ENCODE results near the gene CACNA1B. TPM values are rescaled to one million over a fixed set of nuclear protein-coding genes. Genes with fewer than 3 reads are reported as not detected.

CACNA1B gene
- total RNA-seq, 4 donors from 2014 or later = 0.08 TPM; not detected in 2

DNA sequence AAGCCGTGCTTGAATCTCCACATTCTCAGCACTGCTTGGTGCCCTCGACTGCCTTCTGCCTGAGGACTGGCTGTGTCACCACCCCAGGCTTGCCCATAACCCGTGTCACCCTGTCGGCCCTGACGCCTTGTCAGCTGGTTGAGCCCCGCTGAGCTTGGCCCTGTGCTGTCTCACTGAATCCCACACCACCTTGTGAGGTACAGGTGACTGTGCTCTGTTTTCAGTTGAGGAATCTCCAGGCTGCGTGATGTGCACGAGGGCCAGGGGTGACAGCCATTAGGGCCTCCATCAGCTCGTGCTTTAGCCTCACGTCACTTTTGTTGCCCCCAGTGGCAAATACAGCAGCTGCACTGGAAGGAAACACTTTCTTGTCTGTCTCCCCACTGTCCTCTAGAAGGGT lies 90.7 kb downstream of the CACNA1B start:
- peak in 1 of 2 donors; percentile 78 for DNase-seq (ENCODE audit: low spot score in 2 of 2)
- H3K27ac ChIP-seq = no peak overlapping the region

DNA sequence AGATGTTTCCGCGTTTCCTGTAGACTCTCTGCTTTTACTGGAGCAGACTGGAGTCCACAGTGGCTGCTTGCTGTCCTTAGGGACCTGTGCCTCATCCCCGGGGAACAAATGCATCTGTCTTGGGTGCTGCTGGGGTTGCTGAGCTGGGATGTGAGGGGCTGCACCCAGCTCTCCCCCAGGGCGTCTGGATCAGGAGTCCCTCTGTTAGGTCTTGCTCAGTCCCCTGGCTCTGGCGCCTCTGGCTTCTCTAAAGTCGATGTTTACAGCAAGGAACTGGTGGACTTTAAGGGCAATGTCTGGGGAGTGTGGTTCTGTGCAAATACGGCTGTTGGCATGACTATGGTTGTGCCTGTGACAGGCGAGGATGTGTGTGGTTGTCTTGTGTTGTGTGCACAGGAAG lies 91.4 kb downstream of the CACNA1B start:
- H3K4me3 ChIP-seq = no peak overlapping the region
- TF ChIP-seq POLR2A (IDR thresholded peaks at IDR 0.05) (no peak), EP300 (IDR thresholded peaks at IDR 0.05) (no peak), POLR2AphosphoS5 (IDR thresholded peaks at IDR 0.05) (no peak)
- TF ChIP-seq, protein P1, sequence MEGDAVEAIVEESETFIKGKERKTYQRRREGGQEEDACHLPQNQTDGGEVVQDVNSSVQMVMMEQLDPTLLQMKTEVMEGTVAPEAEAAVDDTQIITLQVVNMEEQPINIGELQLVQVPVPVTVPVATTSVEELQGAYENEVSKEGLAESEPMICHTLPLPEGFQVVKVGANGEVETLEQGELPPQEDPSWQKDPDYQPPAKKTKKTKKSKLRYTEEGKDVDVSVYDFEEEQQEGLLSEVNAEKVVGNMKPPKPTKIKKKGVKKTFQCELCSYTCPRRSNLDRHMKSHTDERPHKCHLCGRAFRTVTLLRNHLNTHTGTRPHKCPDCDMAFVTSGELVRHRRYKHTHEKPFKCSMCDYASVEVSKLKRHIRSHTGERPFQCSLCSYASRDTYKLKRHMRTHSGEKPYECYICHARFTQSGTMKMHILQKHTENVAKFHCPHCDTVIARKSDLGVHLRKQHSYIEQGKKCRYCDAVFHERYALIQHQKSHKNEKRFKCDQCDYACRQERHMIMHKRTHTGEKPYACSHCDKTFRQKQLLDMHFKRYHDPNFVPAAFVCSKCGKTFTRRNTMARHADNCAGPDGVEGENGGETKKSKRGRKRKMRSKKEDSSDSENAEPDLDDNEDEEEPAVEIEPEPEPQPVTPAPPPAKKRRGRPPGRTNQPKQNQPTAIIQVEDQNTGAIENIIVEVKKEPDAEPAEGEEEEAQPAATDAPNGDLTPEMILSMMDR (IDR thresholded peaks at IDR 0.05) = no peak
- no peaks in the 10 kb centered on the region for H3K4me1 ChIP-seq
- H3K27ac ChIP-seq = no peak overlapping the region
- 84% methylated on average over 6 of the region's 8 CpGs for WGBS
- no peaks in the 10 kb centered on the region for H3K36me3 ChIP-seq
- H3K9me3 ChIP-seq = no peaks in the 10 kb centered on the region
- DNase-seq (ENCODE audit: low spot score in 2 of 2) = peak in 1 of 2 donors; percentile 48
- peaks cover 10% of the 10 kb centered on the region for H3K27me3 ChIP-seq

More for the DNA sequence above, 90.7 kb downstream of the CACNA1B start:
- Histone ChIP-seq H3K27me3 (peaks cover 10% of the 10 kb centered on the region), H3K36me3 (no peaks in the 10 kb centered on the region), H3K4me1 (no peaks in the 10 kb centered on the region), H3K9me3 (peaks cover 3% of the 10 kb centered on the region), H3K4me3 (no peak overlapping the region)
- TF ChIP-seq, protein P1 (IDR thresholded peaks at IDR 0.05) = no peak
- TF ChIP-seq EP300 (IDR thresholded peaks at IDR 0.05) (no peak), POLR2AphosphoS5 (IDR thresholded peaks at IDR 0.05) (no peak), POLR2A (IDR thresholded peaks at IDR 0.05) (no peak)
- 78% methylated on average over 5 of the region's 10 CpGs for WGBS

DNA sequence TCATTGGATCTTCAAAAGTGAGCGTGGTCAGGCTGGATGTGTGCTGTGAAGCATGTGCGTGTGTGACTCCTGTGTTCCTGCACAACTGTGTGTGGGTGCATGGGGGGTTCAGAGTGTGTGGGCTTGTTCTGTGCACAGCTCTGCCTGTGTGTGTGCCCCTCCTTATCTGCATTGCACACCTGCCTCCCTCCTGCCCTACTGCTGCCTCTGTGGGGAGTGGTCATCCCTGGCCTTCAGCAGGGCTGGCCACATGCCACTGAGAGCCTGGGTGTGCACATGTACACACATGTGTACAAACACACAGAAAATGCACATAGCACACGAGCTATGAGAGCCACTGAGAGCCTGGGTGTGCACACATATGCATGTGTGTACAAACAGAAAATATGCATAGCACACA lies 92.1 kb downstream of the CACNA1B start:
- H3K4me1 ChIP-seq = no peaks in the 10 kb centered on the region
- no peak overlapping the region for H3K4me3 ChIP-seq
- no peak overlapping the region for H3K27ac ChIP-seq
- H3K27me3 ChIP-seq = peaks cover 10% of the 10 kb centered on the region
- no peak for DNase-seq (ENCODE audit: low spot score in 2 of 2)
- TF ChIP-seq POLR2A (IDR thresholded peaks at IDR 0.05) (no peak), POLR2AphosphoS5 (IDR thresholded peaks at IDR 0.05) (no peak)
- TF ChIP-seq, protein P1 (IDR thresholded peaks at IDR 0.05) = no peak
- no CpG with 5 or more reads among the region's 3 CpGs for WGBS
- no peaks in the 10 kb centered on the region for H3K9me3 ChIP-seq
- no peaks in the 10 kb centered on the region for H3K36me3 ChIP-seq

DNA sequence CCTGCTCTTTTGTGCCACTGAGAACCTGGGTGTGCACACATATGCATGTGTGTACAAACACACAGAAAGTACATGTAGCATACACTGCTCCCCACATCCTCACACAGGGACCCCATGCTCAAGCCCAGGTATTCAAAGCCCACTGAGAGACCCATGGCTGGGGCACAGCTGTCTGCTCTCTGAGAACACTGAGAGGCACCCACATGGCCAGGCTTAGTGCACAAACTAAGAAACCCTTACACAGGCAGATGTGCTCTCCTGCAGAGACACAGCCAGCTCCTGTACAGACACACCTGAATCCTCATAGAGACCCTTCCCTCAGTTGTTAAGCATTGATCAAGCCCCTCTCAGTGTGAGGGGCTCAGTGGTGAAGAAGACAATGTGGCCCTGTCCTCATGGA lies 92.5 kb downstream of the CACNA1B start:
- H3K27me3 ChIP-seq = peaks cover 10% of the 10 kb centered on the region
- H3K4me3 ChIP-seq = no peak overlapping the region
- no peaks in the 10 kb centered on the region for H3K4me1 ChIP-seq
- H3K27ac ChIP-seq = no peak overlapping the region
- no peaks in the 10 kb centered on the region for H3K9me3 ChIP-seq
- H3K36me3 ChIP-seq = no peaks in the 10 kb centered on the region
- no peak for DNase-seq (ENCODE audit: low spot score in 2 of 2)
- no peak for TF ChIP-seq POLR2A (IDR thresholded peaks at IDR 0.05)
- TF ChIP-seq, protein P1 (IDR thresholded peaks at IDR 0.05) = no peak
- TF ChIP-seq POLR2AphosphoS5 (IDR thresholded peaks at IDR 0.05) = no peak
- no peak for TF ChIP-seq EP300 (IDR thresholded peaks at IDR 0.05)

DNA sequence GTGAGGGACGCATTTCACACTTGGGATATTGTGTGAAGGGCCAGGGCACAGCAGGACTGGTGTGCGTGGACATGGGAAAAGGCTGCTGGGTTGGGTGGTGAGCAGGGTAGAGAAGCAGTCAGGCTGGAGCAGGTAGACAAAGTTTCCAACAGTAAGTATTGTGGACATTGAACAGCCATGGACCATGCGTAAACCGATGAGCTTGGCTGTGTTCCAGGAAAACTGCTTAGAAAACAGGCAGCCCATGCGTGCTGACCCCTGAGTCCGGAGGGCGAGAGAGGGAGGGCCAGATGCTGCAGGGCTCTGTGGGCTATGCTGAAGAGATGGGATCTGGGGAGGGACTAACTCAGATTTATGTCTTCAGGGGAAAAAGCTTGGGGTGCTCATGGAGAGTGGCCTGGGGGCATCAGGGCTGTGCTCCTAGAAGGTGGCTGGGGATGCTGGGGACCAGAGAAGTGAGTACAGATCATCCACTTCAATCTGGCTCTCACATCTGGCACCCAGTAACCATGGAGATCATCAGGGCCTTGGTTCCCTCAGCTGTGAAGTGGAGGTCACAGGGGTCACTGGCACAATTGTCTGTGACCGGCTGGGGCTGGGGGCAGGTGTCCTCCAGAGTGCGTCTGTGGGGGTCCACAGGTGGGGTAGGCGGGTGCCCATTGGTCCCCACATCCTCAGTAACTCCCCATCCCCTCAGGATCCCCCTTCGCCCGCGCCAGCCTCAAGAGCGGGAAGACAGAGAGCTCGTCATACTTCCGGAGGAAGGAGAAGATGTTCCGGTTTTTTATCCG lies 93.3 kb downstream of the CACNA1B start:
- H3K4me1 ChIP-seq = no peaks in the 10 kb centered on the region
- no peak overlapping the region for H3K27ac ChIP-seq
- H3K9me3 ChIP-seq = no peaks in the 10 kb centered on the region
- WGBS = 77% methylated on average over 7 of the region's 18 CpGs
- no peak overlapping the region for H3K4me3 ChIP-seq
- TF ChIP-seq, protein P1 (IDR thresholded peaks at IDR 0.05) = no peak
- TF ChIP-seq EP300 (IDR thresholded peaks at IDR 0.05) = no peak
- TF ChIP-seq POLR2AphosphoS5 (IDR thresholded peaks at IDR 0.05) = no peak
- TF ChIP-seq POLR2A (IDR thresholded peaks at IDR 0.05) = no peak
- peaks cover 10% of the 10 kb centered on the region for H3K27me3 ChIP-seq
- peak; percentile 29 to 69 for DNase-seq (ENCODE audit: low spot score in 2 of 2)
- no peaks in the 10 kb centered on the region for H3K36me3 ChIP-seq

Measured in suprapubic skin (tissue), 4 donors.